H9 (cell line): ENCODE measurements around the gene CTDSPL. TPM values are rescaled to one million over a fixed set of nuclear protein-coding genes. Genes with fewer than 3 reads are reported as not detected.

ENCODE experiments used
- DNase-seq: peaks from one replicate; pipeline ENCODE4 v3.0.0-alpha.2; 2017
- H2AFZ ChIP-seq: one replicate; pipeline ENCODE4 v1.6.1; 2013; ENCODE audit warnings: mild to moderate bottlenecking, low read length, control low read depth, moderate library complexity
- H2AK5ac ChIP-seq: 2 replicates; pipeline ENCODE4 v1.6.1; 2013; ENCODE audit warnings: low read length, control low read depth, mixed read lengths; ENCODE audit not compliant: insufficient read length
- H2BK120ac ChIP-seq: one replicate; pipeline ENCODE4 v1.6.1; 2013; ENCODE audit warnings: low read depth, mild to moderate bottlenecking, low read length, control low read depth, inconsistent platforms; ENCODE audit not compliant: poor library complexity, severe bottlenecking
- H2BK12ac ChIP-seq: 2 replicates; pipeline ENCODE4 v1.6.1; 2013; ENCODE audit warnings: low read length, control low read depth, mixed read lengths, low read depth; ENCODE audit not compliant: insufficient read length
- H2BK15ac ChIP-seq: 2 replicates; pipeline ENCODE4 v1.6.1; 2013; ENCODE audit warnings: low read depth, low read length, control low read depth
- H2BK20ac ChIP-seq: one replicate; pipeline ENCODE4 v1.6.1; 2013; ENCODE audit warnings: low read depth, mild to moderate bottlenecking, low read length, control low read depth, inconsistent platforms; ENCODE audit not compliant: poor library complexity, severe bottlenecking
- H2BK5ac ChIP-seq: 2 replicates; pipeline ENCODE4 v1.6.1; 2013; ENCODE audit warnings: low read length, control low read depth, mixed read lengths; ENCODE audit not compliant: insufficient read length
- H3K14ac ChIP-seq: 2 replicates; pipeline ENCODE4 v1.6.1; 2013; ENCODE audit warnings: low read length, control low read depth; ENCODE audit not compliant: insufficient read depth
- H3K18ac ChIP-seq: 2 replicates; pipeline ENCODE4 v1.6.1; 2013; ENCODE audit warnings: low read depth, mild to moderate bottlenecking, mixed read lengths, low read length, control low read depth; ENCODE audit not compliant: insufficient read length
- H3K23ac ChIP-seq: 2 replicates; pipeline ENCODE4 v1.6.1; 2013; ENCODE audit warnings: low read length, control low read depth, mixed read lengths, low read depth; ENCODE audit not compliant: insufficient read length
- H3K23me2 ChIP-seq: 2 replicates; pipeline ENCODE4 v1.6.1; 2013; ENCODE audit warnings: low read depth, mild to moderate bottlenecking, mixed read lengths, low read length, control low read depth; ENCODE audit not compliant: insufficient read length, poor library complexity, severe bottlenecking
- H3K27ac ChIP-seq: 2 replicates; pipeline ENCODE4 v1.5.1; 2013; ENCODE audit warnings: low read length, control low read depth, mixed read lengths, low read depth; ENCODE audit not compliant: insufficient read length
- H3K27me3 ChIP-seq: 2 replicates; pipeline ENCODE4 v1.6.1; 2013; ENCODE audit warnings: low read length, control low read depth, inconsistent platforms; ENCODE audit not compliant: insufficient read depth
- H3K4ac ChIP-seq: 2 replicates; pipeline ENCODE4 v1.6.1; 2013; ENCODE audit warnings: low read depth, mild to moderate bottlenecking, control low read depth, inconsistent platforms, low read length, moderate library complexity
- H3K4me1 ChIP-seq: 2 replicates; pipeline ENCODE4 v1.6.1; 2013; ENCODE audit warnings: low read length, control low read depth, inconsistent platforms; ENCODE audit not compliant: insufficient read depth
- H3K4me2 ChIP-seq: 2 replicates; pipeline ENCODE4 v1.6.1; 2013; ENCODE audit warnings: low read length, control low read depth, mixed read lengths; ENCODE audit not compliant: insufficient read length, insufficient read depth
- H3K56ac ChIP-seq: 2 replicates; pipeline ENCODE4 v1.6.1; 2013; ENCODE audit warnings: low read depth, mild to moderate bottlenecking, mixed read lengths, low read length, control low read depth; ENCODE audit not compliant: insufficient read length
- H3K79me1 ChIP-seq: 2 replicates; pipeline ENCODE4 v1.6.1; 2013; ENCODE audit warnings: low read depth, mild to moderate bottlenecking, moderate library complexity, low read length, control low read depth, inconsistent platforms; ENCODE audit not compliant: insufficient read depth, poor library complexity, severe bottlenecking
- H3K79me2 ChIP-seq: 2 replicates; pipeline ENCODE4 v1.6.1; 2013; ENCODE audit warnings: low read length, control low read depth, inconsistent platforms; ENCODE audit not compliant: insufficient read depth
- H3K9ac ChIP-seq: 2 replicates; pipeline ENCODE4 v1.6.1; 2013; ENCODE audit warnings: low read length, control low read depth, mixed read lengths; ENCODE audit not compliant: insufficient read length; ENCODE audit errors: extremely low read depth
- H3K9me3 ChIP-seq: one replicate; pipeline ENCODE4 v1.6.1; 2013; ENCODE audit warnings: low read depth, low read length, inconsistent platforms; ENCODE audit not compliant: control insufficient read depth
- H3T11ph ChIP-seq: one replicate; pipeline ENCODE4 v1.6.1; 2013; ENCODE audit warnings: mild to moderate bottlenecking, low read length, control low read depth, inconsistent platforms
- H4K20me1 ChIP-seq: one replicate; pipeline ENCODE4 v1.6.1; 2013; ENCODE audit not compliant: control insufficient read depth, insufficient read length, insufficient read depth
- H4K5ac ChIP-seq: 2 replicates; pipeline ENCODE4 v1.6.1; 2013; ENCODE audit warnings: low read depth, mild to moderate bottlenecking, mixed read lengths, low read length, control low read depth; ENCODE audit not compliant: insufficient read length
- H4K8ac ChIP-seq: replicated peaks from 2 replicates; pipeline ENCODE4 v1.6.1; 2013; ENCODE audit warnings: low read length, control low read depth, mixed read lengths, low read depth; ENCODE audit not compliant: insufficient read length
- H4K91ac ChIP-seq: 2 replicates; pipeline ENCODE4 v1.6.1; 2013; ENCODE audit warnings: low read depth, mild to moderate bottlenecking, moderate library complexity, mixed read lengths, low read length, control low read depth; ENCODE audit not compliant: insufficient read length
- H3K27ac Mint-ChIP-seq, 3 experiments: 2 replicates in 2 of 3; 3 replicates in 1 of 3; pipeline ENCODE4 v1.8.0; 2020 to 2021; ENCODE audit warnings: mixed read lengths in 3 of 3, mild to moderate bottlenecking in 1 of 3, moderate library complexity in 1 of 3
- H3K27me3 Mint-ChIP-seq: 2 replicates; pipeline ENCODE4 v1.8.0; 2021; ENCODE audit warnings: low read depth, mild to moderate bottlenecking, moderate library complexity, mixed read lengths
- H3K36me3 Mint-ChIP-seq, 3 experiments: 2 replicates in 2 of 3; 3 replicates in 1 of 3; pipeline ENCODE4 v1.8.0; 2020 to 2021; ENCODE audit warnings: low read depth in 3 of 3, mixed read lengths in 3 of 3; ENCODE audit not compliant: insufficient read depth in 1 of 3
- H3K4me1 Mint-ChIP-seq, 2 experiments: 2 replicates each; pipeline ENCODE4 v1.8.0; 2020; ENCODE audit warnings: mixed read lengths in 2 of 2
- H3K4me3 Mint-ChIP-seq, 2 experiments: 2 replicates in 1 of 2; 3 replicates in 1 of 2; pipeline ENCODE4 v1.8.0; 2020 to 2021; ENCODE audit warnings: mild to moderate bottlenecking in 2 of 2, mixed read lengths in 2 of 2, moderate library complexity in 1 of 2
- H3K9me3 Mint-ChIP-seq, 2 experiments: 2 replicates in 1 of 2; 3 replicates in 1 of 2; pipeline ENCODE4 v1.8.0; 2020; ENCODE audit warnings: mild to moderate bottlenecking in 2 of 2, mixed read lengths in 2 of 2, moderate library complexity in 1 of 2
- WGBS: extraction: QIAGEN DNeasy Blood & Tissue Kit; methylation state at CpG from one replicate; pipeline ENCODE4 v1.1.7; 2013; ENCODE audit warnings: missing lambda C conversion rate, low lambda C conversion rate, mixed read lengths; ENCODE audit not compliant: insufficient read length; ENCODE audit errors: extremely low coverage; 5-methylcytosine and 5-hydroxymethylcytosine counted together
- total RNA-seq: library from RNA; stranded (reverse); gene quantifications from 2 replicates; pipeline ENCODE4 v1.2.1, GENCODE V29; 2021
- TF ChIP-seq, protein P1 (sequence below): fragments of 200-600 bp; sonication (generic); conservative IDR thresholded peaks from 3 replicates; pipeline ENCODE4 v1.8.0; 2021; ENCODE audit warnings: antibody characterized with exemption, mild to moderate bottlenecking

Gene CTDSPL
- total RNA-seq, 1 experiment from 2014 or later, result 20.8 TPM

DNA sequence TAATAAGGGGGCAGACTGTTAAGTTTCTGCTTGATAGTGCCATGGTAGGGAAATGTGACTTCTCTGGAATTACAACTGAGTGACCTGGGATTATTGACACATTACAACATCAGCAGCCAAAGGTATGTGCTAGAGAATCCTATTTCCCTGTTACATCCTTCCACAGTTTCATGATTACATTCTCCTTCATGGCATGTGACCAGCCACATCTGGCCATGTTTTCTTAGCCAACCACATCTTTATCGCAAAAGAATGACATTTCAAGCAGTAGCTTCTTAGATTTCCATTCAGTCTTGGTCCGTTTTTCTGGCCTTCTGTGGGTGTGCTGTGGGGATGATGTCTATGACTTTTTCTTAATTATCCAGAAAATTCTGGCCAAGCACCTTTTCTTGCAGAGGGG lies 45.4 kb upstream of the CTDSPL start:
- no peak overlapping the region for H4K8ac ChIP-seq
- H2BK120ac ChIP-seq, result no peak overlapping the region
- H3K23me2 ChIP-seq, result no peaks in the 10 kb centered on the region
- H3K79me2 ChIP-seq, result no peaks in the 10 kb centered on the region
- no peaks in the 10 kb centered on the region for H4K20me1 ChIP-seq
- H3K4ac ChIP-seq, result no peak overlapping the region
- H3K4me3 Mint-ChIP-seq, result no peak overlapping the region
- H3K9ac ChIP-seq, result no peak overlapping the region
- TF ChIP-seq, protein P1, sequence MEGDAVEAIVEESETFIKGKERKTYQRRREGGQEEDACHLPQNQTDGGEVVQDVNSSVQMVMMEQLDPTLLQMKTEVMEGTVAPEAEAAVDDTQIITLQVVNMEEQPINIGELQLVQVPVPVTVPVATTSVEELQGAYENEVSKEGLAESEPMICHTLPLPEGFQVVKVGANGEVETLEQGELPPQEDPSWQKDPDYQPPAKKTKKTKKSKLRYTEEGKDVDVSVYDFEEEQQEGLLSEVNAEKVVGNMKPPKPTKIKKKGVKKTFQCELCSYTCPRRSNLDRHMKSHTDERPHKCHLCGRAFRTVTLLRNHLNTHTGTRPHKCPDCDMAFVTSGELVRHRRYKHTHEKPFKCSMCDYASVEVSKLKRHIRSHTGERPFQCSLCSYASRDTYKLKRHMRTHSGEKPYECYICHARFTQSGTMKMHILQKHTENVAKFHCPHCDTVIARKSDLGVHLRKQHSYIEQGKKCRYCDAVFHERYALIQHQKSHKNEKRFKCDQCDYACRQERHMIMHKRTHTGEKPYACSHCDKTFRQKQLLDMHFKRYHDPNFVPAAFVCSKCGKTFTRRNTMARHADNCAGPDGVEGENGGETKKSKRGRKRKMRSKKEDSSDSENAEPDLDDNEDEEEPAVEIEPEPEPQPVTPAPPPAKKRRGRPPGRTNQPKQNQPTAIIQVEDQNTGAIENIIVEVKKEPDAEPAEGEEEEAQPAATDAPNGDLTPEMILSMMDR, result no peak
- H2AFZ ChIP-seq, result no peak overlapping the region
- no peaks in the 10 kb centered on the region for H3K36me3 Mint-ChIP-seq
- H3K9me3 Mint-ChIP-seq, result no peaks in the 10 kb centered on the region
- no peak overlapping the region for H2AK5ac ChIP-seq
- no peak overlapping the region for H3K23ac ChIP-seq
- H4K5ac ChIP-seq, result no peak overlapping the region
- no peak overlapping the region for H3K18ac ChIP-seq
- H3T11ph ChIP-seq, result no peak overlapping the region
- no CpG with 5 or more reads among the region's 2 CpGs for WGBS
- H3K27me3 ChIP-seq, result no peaks in the 10 kb centered on the region
- H3K56ac ChIP-seq, result no peak overlapping the region
- no peak overlapping the region for H3K27ac ChIP-seq
- no peak overlapping the region for H3K14ac ChIP-seq
- H4K91ac ChIP-seq, result no peak overlapping the region
- no peak overlapping the region for H2BK15ac ChIP-seq
- no peaks in the 10 kb centered on the region for H3K9me3 ChIP-seq
- no peaks in the 10 kb centered on the region for H3K4me1 ChIP-seq
- no peak overlapping the region for H2BK12ac ChIP-seq
- no peak overlapping the region for H2BK20ac ChIP-seq
- no peak for DNase-seq
- peaks cover 3% of the 10 kb centered on the region; the same call in 1 of the 2 replicates for H3K27me3 Mint-ChIP-seq
- H3K4me1 Mint-ChIP-seq, result no peaks in the 10 kb centered on the region
- no peak overlapping the region for H3K4me2 ChIP-seq
- no peak overlapping the region for H2BK5ac ChIP-seq
- H3K27ac Mint-ChIP-seq, result no peak overlapping the region
- H3K79me1 ChIP-seq, result no peaks in the 10 kb centered on the region
